ENCODE results near the gene CACNA2D3.

Gene CACNA2D3

GRCh38 chr3:54642147-54642546 is 519.8 kb downstream of the CACNA2D3 start:
- DNase-seq: no peak

- DNase-seq: no peak
These were observed 525.4 kb downstream of the CACNA2D3 start for GRCh38 chr3:54647721-54648120.

- DNase-seq: no peak
These were observed 527.2 kb downstream of the CACNA2D3 start for GRCh38 chr3:54649551-54649950.

GRCh38 chr3:54653456-54654195 is 531.3 kb downstream of the CACNA2D3 start:
- no peak for DNase-seq

- DNase-seq: no peak
These were observed 532.4 kb downstream of the CACNA2D3 start for GRCh38 chr3:54654776-54655175.

- DNase-seq: no peak
These were observed 537.0 kb downstream of the CACNA2D3 start for GRCh38 chr3:54659347-54659746.

DNA sequence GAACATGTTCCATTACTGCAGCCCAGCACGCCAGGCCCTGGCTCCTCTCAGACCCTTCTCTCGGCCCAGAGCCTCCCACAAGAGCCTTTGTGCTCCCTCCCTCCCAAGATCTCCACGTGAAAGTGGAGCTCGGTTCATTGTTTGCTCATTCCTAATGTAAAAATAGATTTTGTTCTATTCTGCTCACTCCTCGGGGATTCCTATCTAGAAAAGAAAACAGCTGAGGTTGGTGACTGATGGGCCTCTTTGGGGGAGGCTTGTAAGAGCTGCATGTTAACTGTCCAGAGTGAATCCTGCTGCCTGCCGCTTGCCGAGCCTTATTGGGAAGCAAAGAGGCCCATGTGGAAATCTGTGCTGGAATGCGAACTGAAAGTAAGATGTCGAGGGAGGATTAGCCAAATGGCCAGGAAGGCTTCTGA is 538.4 kb downstream of the CACNA2D3 start:
- no peak for DNase-seq

DNA sequence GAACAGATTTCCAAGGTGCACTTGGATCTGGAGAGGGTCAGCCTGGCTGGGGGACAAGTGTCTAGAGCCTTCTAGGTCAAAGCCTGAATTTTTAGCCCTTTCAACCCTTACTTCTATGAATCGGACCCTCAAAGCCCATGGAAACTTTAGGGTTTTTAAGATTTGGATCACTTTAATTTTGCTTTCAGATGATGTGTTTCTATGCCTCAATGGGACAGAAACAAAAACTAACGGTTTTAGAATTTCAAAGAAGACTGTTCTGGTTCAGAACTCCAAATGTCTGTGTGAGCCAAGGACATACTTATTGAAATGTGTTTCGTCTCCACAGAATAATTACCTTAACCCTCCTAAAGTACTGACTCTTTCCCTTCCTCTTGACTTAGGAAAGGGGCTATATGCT is 538.8 kb downstream of the CACNA2D3 start:
- DNase-seq: no peak

DNA sequence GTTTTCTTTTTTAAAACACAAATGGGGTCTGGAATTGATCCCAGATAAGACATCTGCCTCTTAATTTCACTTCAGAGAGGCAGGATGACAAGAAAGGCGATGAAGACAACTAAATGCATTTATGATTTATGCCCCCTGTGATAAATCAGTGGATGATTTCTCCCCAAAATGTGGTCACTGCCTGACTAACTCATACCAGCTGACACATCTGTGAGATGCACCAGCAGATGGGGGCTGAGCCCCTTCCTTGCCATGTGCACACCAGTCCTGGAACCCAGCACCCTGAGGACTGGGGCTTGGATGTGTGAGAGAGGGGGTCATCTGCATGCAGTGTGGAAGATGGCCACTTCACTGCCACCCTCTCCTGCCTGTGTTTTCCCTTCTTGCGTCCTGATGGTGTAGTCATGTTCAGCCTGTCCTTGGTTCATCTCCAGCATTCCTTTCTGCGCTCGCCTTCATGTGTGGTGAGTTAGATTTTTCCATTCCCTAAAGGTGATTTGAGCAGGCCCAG is 541.2 kb downstream of the CACNA2D3 start:
- DNase-seq: no peak

DNA sequence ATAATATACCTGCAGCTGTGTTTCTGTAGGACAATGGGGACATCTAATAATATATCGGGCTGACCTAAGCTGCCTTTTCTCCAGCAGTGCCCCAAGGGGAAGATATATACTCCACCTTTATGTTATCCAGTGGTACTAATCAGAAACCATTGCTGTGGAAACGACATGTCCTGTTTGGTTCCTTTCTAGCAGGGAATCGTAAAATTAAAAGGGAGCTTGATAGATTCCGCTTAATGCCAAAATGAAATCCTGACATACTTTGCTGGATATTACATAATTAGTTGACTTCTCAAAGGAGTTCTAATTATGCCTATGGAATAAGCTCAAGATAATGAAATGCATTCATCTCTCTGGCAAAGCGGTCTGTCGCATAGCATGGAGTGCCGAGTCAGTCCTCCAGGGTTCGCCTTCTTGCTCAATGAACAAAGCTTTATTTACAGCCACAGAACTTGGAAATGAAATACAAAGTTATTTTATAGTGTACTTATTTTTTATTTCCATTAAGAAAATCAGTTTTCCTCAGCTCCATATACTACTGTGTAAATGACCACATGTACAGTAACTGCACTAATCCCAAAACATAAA is 542.8 kb downstream of the CACNA2D3 start:
- no peak for DNase-seq

- DNase-seq: peak; percentile 94
These were observed 545.9 kb downstream of the CACNA2D3 start for GRCh38 chr3:54668236-54668635.

GRCh38 chr3:54670201-54671000 is 548.0 kb downstream of the CACNA2D3 start:
- peak; percentile 96 for DNase-seq

DNA sequence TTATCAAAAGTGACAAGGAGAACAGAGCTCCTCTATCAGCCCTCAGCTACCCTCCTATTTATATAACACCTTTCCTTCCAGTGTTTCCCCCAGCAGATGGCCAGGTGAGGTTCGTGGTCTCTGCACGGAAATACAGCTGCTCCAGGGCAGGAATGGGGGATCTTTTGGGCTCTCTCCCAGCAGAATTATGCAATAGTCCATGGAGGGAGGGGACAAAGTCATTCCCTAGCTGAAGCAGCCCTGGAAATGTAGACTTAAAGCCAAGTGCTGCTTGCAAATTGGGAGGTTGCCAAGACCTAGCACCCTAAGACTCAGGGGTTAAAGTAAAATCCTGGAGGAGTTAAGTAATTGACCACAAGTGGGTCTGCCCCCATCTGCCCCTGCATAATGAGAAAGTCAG is 549.2 kb downstream of the CACNA2D3 start:
- DNase-seq: peak; percentile 85

DNA sequence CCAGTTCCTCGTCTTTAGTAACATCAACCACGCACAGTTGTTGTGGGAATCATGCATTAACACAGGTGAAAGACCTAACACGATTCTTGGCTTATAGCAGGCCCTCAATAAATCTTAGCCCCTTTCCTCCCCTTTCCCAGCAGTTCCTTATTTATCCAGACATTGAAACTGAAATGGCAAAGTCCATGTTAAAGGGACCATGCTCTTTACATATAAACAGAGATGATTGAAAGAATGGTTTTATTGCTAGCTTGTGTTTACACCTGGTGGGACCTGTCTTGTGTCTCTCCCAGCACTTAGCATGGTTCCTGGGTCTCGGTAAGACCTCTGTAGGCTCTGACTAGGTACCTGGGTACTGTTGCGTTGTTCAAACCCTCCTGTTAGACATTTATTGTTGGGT is 553.7 kb downstream of the CACNA2D3 start:
- DNase-seq: no peak

DNA sequence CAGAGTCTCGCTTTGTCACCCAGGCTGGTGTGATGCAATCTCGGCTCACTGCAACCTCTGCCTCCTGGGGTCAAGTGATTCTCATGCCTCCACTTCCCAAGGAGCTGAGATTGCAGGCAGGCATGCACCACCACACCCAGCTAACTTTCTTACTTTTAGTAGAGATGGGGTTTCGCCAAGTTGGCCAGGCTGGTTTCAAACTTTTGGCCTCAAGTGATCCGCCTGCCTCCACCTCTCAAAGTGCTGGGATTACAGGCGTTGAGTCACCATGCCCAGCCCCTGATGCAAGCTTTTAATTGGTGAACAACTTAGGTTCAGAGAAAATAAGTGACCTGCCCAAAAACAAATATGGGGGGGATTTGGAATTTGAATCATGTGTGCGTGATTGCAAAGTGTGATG is 559.4 kb downstream of the CACNA2D3 start:
- no peak for DNase-seq

GRCh38 chr3:54685213-54685612 is 562.9 kb downstream of the CACNA2D3 start:
- DNase-seq: no peak

- DNase-seq: no peak
These were observed 569.0 kb downstream of the CACNA2D3 start for GRCh38 chr3:54691289-54691771.

DNA sequence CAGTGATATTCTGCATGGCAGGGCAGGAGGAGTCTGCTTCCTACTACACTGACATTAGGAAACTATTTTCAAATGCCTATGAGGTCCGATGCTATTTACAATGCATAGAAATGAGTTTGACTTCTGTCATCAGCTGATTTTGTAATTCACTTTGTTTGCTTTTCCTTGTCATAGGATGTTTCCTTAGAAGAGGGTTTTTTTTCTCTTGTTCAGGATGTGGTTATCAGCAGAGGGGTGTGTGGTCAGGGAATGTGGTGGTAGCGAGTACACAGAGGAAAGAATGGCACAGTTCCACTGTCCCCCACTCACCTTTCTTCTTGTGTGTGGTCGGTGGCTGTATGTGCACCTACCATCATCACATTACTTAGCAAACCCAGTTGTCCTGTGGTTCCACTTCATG is 574.0 kb downstream of the CACNA2D3 start:
- no peak for DNase-seq

- DNase-seq: peak; percentile 8
These were observed 575.7 kb downstream of the CACNA2D3 start for GRCh38 chr3:54698054-54698453.

DNA sequence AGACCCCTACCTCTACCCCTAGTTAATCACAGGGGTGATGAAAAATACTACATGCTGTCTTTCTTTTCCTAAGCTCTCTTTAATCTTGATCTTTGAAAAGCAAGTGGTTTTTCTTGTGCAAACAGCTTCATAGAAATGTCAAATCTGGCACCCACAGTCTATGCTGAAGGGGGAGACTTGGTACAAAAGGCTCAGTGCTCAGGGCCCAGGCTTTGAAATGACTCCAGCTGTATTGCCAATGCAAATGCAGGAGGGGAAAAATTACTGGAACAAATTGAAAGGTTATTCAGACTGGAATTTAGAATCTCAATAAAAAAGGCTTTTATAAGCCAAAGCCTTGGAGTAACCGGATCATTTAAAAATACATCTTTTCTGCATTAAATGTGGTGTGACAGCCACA is 581.6 kb downstream of the CACNA2D3 start:
- no peak for DNase-seq

- no peak for DNase-seq
These were observed 583.4 kb downstream of the CACNA2D3 start for GRCh38 chr3:54705730-54706129.

DNA sequence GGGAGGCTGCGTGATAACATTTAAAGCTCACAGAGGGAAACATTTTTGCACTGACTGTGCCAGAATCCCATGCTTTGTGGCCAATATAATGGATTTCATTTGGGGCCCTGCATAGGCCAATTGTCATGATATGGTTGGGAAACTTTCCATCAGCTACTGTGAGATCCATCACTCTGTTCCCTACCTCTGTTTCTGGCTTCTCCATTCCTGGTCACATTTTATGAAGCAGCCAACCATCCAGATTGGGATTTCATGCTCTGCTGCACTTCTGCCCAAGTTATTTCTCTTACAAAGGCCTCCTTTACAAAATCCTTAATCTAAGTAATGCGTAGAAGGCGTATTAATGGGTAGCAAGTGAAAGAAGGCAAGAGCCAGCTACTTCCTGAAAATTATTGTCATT is 584.4 kb downstream of the CACNA2D3 start:
- DNase-seq: no peak

- no peak for DNase-seq
These were observed 587.4 kb downstream of the CACNA2D3 start for GRCh38 chr3:54709785-54710184.

GRCh38 chr3:54710954-54711353 is 588.6 kb downstream of the CACNA2D3 start:
- DNase-seq: no peak
